HG03460 (cell line): Measurements from ENCODE around the gene UTP15.

ENCODE experiments used
- ATAC-seq: cut with Tn5 transposase; IDR thresholded peaks from one replicate; pipeline ENCODE4 v1.9.1; 2021; ENCODE audit not compliant: unreplicated experiment

The UTP15 gene

GRCh38 chr5:73565139-73565968, at the start of gene UTP15, which contains the start of gene ANKRA2:
Gene UTP15, plus strand, starts transcription at chr5:73565743. Its CDS starts 1,602 bp downstream, at chr5:73567345.
Gene ANKRA2, minus strand, starts transcription at chr5:73565639. Its CDS starts 2,758 bp downstream, at chr5:73562881.
- peak; percentile 92 for ATAC-seq

GRCh38 chr5:73519531-73520283, 45.8 kb upstream of the UTP15 start:
- peak; percentile 99 for ATAC-seq

GRCh38 chr5:73522989-73523388, 42.6 kb upstream of the UTP15 start:
- no peak for ATAC-seq

GRCh38 chr5:73523861-73524260, 41.7 kb upstream of the UTP15 start:
- ATAC-seq = no peak

- no peak for ATAC-seq
These were observed 39.8 kb upstream of the UTP15 start for GRCh38 chr5:73525606-73526203.

- no peak for ATAC-seq
These were observed 37.3 kb upstream of the UTP15 start for GRCh38 chr5:73528248-73528647.

- no peak for ATAC-seq
These were observed 36.5 kb upstream of the UTP15 start for GRCh38 chr5:73529081-73529480.

GRCh38 chr5:73531356-73531755, 34.2 kb upstream of the UTP15 start:
- no peak for ATAC-seq

GRCh38 chr5:73532195-73532594, 33.3 kb upstream of the UTP15 start:
- no peak for ATAC-seq

GRCh38 chr5:73534011-73534644, 31.4 kb upstream of the UTP15 start:
- ATAC-seq = no peak

- no peak for ATAC-seq
These were observed 30.6 kb upstream of the UTP15 start for GRCh38 chr5:73534971-73535370.

- ATAC-seq = no peak
These were observed 25.8 kb upstream of the UTP15 start for GRCh38 chr5:73539730-73540129.

- no peak for ATAC-seq
These were observed 25.4 kb upstream of the UTP15 start for GRCh38 chr5:73540192-73540591.

GRCh38 chr5:73542020-73542419, 23.5 kb upstream of the UTP15 start:
- no peak for ATAC-seq

GRCh38 chr5:73544429-73545402, 20.8 kb upstream of the UTP15 start:
- no peak for ATAC-seq

- ATAC-seq = no peak
These were observed 20.2 kb upstream of the UTP15 start for GRCh38 chr5:73545403-73545779.

- no peak for ATAC-seq
These were observed 15.5 kb upstream of the UTP15 start for GRCh38 chr5:73550016-73550415.

GRCh38 chr5:73552642-73553041, 12.9 kb upstream of the UTP15 start:
- no peak for ATAC-seq

GRCh38 chr5:73558950-73559349, 6.6 kb upstream of the UTP15 start:
- ATAC-seq = no peak

GRCh38 chr5:73564018-73564417, 1.5 kb upstream of the UTP15 start:
- no peak for ATAC-seq
